Caco-2 (cell line): Measurements from ENCODE around the gene ALDOB. TPM values are rescaled to one million over a fixed set of nuclear protein-coding genes. Genes with fewer than 3 reads are reported as not detected.

ENCODE experiments used
- BruUV-seq: library from RNA; stranded (reverse); fragments of 400-500 nt; replicated peaks from 2 replicates; lab custom pipeline; 2021; lab: Mats Ljungman, UMichigan
- CTCF ChIA-PET: fragments of 300-600 bp; sonication (Branson Sonifier 250); formaldehyde crosslinking; loops from one replicate; lab custom pipeline; 2022; ENCODE audit warnings: antibody characterized with exemption; lab: Charles Lee
- POLR2A ChIA-PET: fragments of 300-600 bp; sonication (Branson Sonifier 250); formaldehyde crosslinking; loops from one replicate; lab custom pipeline; 2022; ENCODE audit warnings: antibody characterized with exemption; lab: Charles Lee
- DNase-seq, 2 experiments: peaks; one replicate each; pipeline versions ENCODE4 v3.0.0 to v3.0.0-alpha.2; 2020 to 2022
- H3K27me3 ChIP-seq: replicated peaks from 2 replicates; pipeline ENCODE4 v1.6.0; 2011; ENCODE audit warnings: low read length; ENCODE audit not compliant: control insufficient read depth, insufficient read depth
- H3K36me3 ChIP-seq: 2 replicates; pipeline ENCODE4 v1.5.1; 2011; ENCODE audit warnings: low read length; ENCODE audit not compliant: control insufficient read depth, insufficient read depth
- H3K4me1 ChIP-seq: fragments of 250-450 bp; sonication (Bioruptor Pico); 2 replicates; pipeline ENCODE4 v1.5.1; 2020; ENCODE audit warnings: mild to moderate bottlenecking
- H3K4me3 ChIP-seq: 2 replicates; pipeline ENCODE4 v1.5.1; 2011; ENCODE audit warnings: low read depth, mild to moderate bottlenecking, control low read depth, low read length
- H3K9me3 ChIP-seq: fragments of 250-450 bp; sonication (Bioruptor Pico); 2 replicates; pipeline ENCODE4 v1.5.1; 2020; ENCODE audit warnings: mild to moderate bottlenecking, moderate library complexity
- H3K27ac Mint-ChIP-seq: one replicate; pipeline ENCODE4 v1.8.0; 2022; ENCODE audit warnings: mixed read lengths; ENCODE audit not compliant: unreplicated experiment
- H3K27me3 Mint-ChIP-seq: one replicate; pipeline ENCODE4 v1.8.0; 2022; ENCODE audit warnings: mixed read lengths; ENCODE audit not compliant: insufficient read depth, unreplicated experiment
- H3K36me3 Mint-ChIP-seq: one replicate; pipeline ENCODE4 v1.8.0; 2022; ENCODE audit warnings: mild to moderate bottlenecking, mixed read lengths; ENCODE audit not compliant: insufficient read depth, unreplicated experiment
- H3K4me1 Mint-ChIP-seq: one replicate; pipeline ENCODE4 v1.8.0; 2022; ENCODE audit warnings: low read depth, mixed read lengths; ENCODE audit not compliant: unreplicated experiment
- H3K4me3 Mint-ChIP-seq: one replicate; pipeline ENCODE4 v1.8.0; 2022; ENCODE audit warnings: mild to moderate bottlenecking, moderate library complexity, mixed read lengths; ENCODE audit not compliant: unreplicated experiment
- H3K9me3 Mint-ChIP-seq: one replicate; pipeline ENCODE4 v1.8.0; 2022; ENCODE audit warnings: mixed read lengths; ENCODE audit not compliant: unreplicated experiment
- intact Hi-C: fragments of 100-400 bp; cut with micrococcal nuclease; formaldehyde crosslinking; loops from one replicate; pipeline ENCODE4 v1.10.0; 2022; ENCODE audit not compliant: unreplicated experiment
- total RNA-seq: library from RNA; stranded (reverse); gene quantifications from 2 replicates; pipeline ENCODE4 v1.2.3, GENCODE V29; 2022
- TF ChIP-seq, protein P1 (sequence below), 2 experiments: fragments of 200-600 bp in 1 of 2; IDR thresholded peaks; 1 replicate in 1 of 2; 2 replicates in 1 of 2; pipeline versions ENCODE4 v1.5.1 to v1.8.0; 2011 to 2022; ENCODE audit warnings: antibody characterized with exemption in 1 of 2, control low read depth in 1 of 2, inconsistent platforms in 1 of 2, low read depth in 1 of 2, low read length in 1 of 2, mild to moderate bottlenecking in 1 of 2, moderate library complexity in 1 of 2; ENCODE audit not compliant: insufficient read depth in 1 of 2, severe bottlenecking in 1 of 2, unreplicated experiment in 1 of 2

Gene ALDOB
- total RNA-seq, 1 experiment from 2014 or later: 0.18 TPM

DNA sequence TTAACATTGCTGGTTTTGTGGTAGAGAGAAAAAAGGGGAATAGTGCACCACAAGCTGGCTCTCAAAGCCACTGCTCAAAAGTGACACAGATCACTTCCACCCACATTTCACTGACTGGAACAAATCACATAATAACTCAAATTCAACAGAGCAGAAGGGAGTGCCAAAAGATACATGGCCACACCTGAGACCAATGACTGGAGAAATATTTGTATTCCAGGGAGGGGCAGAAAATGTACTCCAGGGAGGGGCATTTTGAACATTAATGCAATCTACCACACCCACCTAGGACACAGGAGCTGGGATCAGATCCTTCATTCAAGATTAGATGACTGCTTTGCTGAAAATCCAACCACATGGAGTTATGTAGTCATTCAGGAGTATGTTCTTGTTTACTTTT is 44.8 kb upstream of the ALDOB start:
- H3K27ac Mint-ChIP-seq: no peak overlapping the region
- no peak for DNase-seq

DNA sequence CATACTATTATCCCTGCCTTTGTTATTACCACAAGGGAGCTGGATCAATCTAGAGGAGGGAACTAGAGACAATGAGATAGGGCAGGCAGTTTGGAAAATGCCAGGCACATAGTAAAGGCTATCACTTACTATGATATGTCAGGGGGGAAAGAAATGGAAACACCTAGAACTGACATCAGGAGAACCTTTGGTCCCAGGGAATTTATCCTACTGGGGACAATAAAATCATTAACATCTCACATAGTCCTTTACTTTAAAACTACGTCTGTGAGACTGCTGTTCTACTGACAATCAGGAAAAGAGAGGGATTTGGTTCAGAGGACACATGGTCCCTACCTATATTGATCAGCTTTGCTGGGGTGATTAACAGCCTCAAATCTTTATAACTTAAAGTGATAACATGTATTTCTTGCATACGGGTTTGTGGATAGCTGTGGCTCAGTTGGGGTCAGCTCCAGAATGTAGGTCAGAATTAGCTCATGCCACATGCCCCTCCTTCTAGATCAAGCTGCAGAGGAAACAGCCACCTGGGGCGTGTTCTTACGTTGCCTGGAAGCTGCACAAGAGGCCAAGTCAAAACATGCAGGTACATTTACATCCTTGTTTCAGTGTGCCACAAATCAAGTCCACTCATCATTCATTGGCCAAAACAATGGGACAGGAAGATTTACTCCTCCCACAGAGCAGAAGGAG is 43.9 kb upstream of the ALDOB start:
- Mint-ChIP-seq H3K27ac (no peak overlapping the region), H3K9me3 (no peaks in the 10 kb centered on the region), H3K4me1 (no peaks in the 10 kb centered on the region), H3K4me3 (no peak overlapping the region), H3K36me3 (no peaks in the 10 kb centered on the region), H3K27me3 (peaks cover 5% of the 10 kb centered on the region)
- Histone ChIP-seq H3K9me3 (no peaks in the 10 kb centered on the region), H3K27me3 (no peaks in the 10 kb centered on the region; the same call in 1 of the 2 replicates), H3K4me1 (no peaks in the 10 kb centered on the region), H3K4me3 (no peak overlapping the region), H3K36me3 (no peaks in the 10 kb centered on the region)
- no peak for DNase-seq
- intact Hi-C loops: no loop called here
- CTCF ChIA-PET: interaction anchor here (1.2 kb wide), 1 partner anchor 30 kb away, joined by 3 read pairs; no protein-coding TSS in a partner anchor
- no TSS peak for BruUV-seq
- TF ChIP-seq, protein P1, sequence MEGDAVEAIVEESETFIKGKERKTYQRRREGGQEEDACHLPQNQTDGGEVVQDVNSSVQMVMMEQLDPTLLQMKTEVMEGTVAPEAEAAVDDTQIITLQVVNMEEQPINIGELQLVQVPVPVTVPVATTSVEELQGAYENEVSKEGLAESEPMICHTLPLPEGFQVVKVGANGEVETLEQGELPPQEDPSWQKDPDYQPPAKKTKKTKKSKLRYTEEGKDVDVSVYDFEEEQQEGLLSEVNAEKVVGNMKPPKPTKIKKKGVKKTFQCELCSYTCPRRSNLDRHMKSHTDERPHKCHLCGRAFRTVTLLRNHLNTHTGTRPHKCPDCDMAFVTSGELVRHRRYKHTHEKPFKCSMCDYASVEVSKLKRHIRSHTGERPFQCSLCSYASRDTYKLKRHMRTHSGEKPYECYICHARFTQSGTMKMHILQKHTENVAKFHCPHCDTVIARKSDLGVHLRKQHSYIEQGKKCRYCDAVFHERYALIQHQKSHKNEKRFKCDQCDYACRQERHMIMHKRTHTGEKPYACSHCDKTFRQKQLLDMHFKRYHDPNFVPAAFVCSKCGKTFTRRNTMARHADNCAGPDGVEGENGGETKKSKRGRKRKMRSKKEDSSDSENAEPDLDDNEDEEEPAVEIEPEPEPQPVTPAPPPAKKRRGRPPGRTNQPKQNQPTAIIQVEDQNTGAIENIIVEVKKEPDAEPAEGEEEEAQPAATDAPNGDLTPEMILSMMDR (IDR thresholded peaks at IDR 0.05; ENCODE audit: insufficient read depth in 1 of 2, low read depth in 1 of 2, low read length in 1 of 2, severe bottlenecking in 1 of 2, unreplicated experiment in 1 of 2): no peak
- POLR2A ChIA-PET: no interaction called here

More for the DNA sequence above, 44.8 kb upstream of the ALDOB start:
- H3K4me1 Mint-ChIP-seq: no peaks in the 10 kb centered on the region
- peaks cover 8% of the 10 kb centered on the region for H3K27me3 Mint-ChIP-seq
- ChIA-PET CTCF (interaction anchor here (1.2 kb wide), 1 partner anchor 31 kb away, joined by 3 read pairs; no protein-coding TSS in a partner anchor), POLR2A (no interaction called here)
- no peak overlapping the region for H3K4me3 ChIP-seq
- no peaks in the 10 kb centered on the region for H3K9me3 ChIP-seq
- TF ChIP-seq, protein P1 (IDR thresholded peaks at IDR 0.05; ENCODE audit: insufficient read depth in 1 of 2, low read depth in 1 of 2, low read length in 1 of 2, severe bottlenecking in 1 of 2, unreplicated experiment in 1 of 2): no peak
- no peaks in the 10 kb centered on the region for H3K36me3 ChIP-seq
- no peaks in the 10 kb centered on the region for H3K9me3 Mint-ChIP-seq
- no peaks in the 10 kb centered on the region for H3K4me1 ChIP-seq
- intact Hi-C loops: no loop called here
- BruUV-seq: no TSS peak
- H3K4me3 Mint-ChIP-seq: no peak overlapping the region
- H3K27me3 ChIP-seq: no peaks in the 10 kb centered on the region; the same call in 1 of the 2 replicates
- H3K36me3 Mint-ChIP-seq: no peaks in the 10 kb centered on the region

DNA sequence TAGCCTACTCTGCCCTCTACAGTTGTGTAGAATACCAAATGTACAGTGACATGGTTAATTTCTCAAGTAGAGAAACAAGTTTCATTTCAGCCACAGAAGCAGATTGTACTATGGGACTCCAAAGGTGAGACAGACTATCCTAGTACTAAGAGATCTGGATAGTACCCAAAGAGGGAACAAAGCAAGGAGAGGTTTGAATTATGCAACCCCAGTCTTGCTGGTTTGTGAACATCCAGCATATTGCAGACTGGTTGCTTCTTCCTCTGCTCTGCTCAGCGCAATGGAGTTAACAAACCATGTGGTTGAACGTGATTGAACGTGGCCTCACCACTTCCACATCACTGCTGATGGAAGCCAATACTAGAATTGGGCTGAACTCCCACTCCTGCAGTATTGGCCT is 43.3 kb upstream of the ALDOB start:
- H3K4me1 ChIP-seq: no peaks in the 10 kb centered on the region
- H3K27ac Mint-ChIP-seq: no peak overlapping the region
- H3K36me3 ChIP-seq: no peaks in the 10 kb centered on the region
- no peaks in the 10 kb centered on the region for H3K4me1 Mint-ChIP-seq
- no peaks in the 10 kb centered on the region for H3K9me3 ChIP-seq
- no TSS peak for BruUV-seq
- no peak overlapping the region for H3K4me3 ChIP-seq
- no peak overlapping the region for H3K4me3 Mint-ChIP-seq
- peaks cover under 1% of the 10 kb centered on the region for H3K27me3 Mint-ChIP-seq
- ChIA-PET CTCF (no interaction called here), POLR2A (no interaction called here)
- no peaks in the 10 kb centered on the region; the same call in 1 of the 2 replicates for H3K27me3 ChIP-seq
- DNase-seq: no peak
- H3K36me3 Mint-ChIP-seq: no peaks in the 10 kb centered on the region
- H3K9me3 Mint-ChIP-seq: no peaks in the 10 kb centered on the region
- TF ChIP-seq, protein P1 (IDR thresholded peaks at IDR 0.05; ENCODE audit: insufficient read depth in 1 of 2, low read depth in 1 of 2, low read length in 1 of 2, severe bottlenecking in 1 of 2, unreplicated experiment in 1 of 2): no peak
- intact Hi-C loops: no loop called here
